ENCODE measurements around the gene PDE6B.
"Not testable (repeated sequence)": the region's sequence is repeated elsewhere in the genome, so short reads cannot be mapped to it uniquely, and the experiment has no call there.

Gene PDE6B

DNA sequence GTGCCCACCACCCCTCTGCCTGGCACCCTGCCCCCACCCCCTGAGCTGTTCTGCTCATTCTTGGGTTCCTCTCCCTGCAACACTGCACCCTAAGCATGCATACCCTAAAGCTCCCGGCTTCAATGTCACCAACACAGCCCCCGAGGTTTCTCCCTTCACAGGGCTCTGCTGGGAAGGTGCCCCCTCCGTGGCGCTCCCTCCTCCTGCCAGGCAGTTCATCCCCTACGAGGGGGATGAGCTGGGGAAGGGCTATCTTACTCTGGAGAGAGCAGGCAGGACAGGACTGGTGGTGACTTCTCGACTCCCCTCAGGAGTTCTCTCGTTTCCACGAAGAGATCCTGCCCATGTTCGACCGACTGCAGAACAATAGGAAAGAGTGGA lies 42.2 kb downstream of the PDE6B start:
- no peak for DNase-seq (ENCODE audit: low read depth in 2 of 2)
- H3K4me3 ChIP-seq (replicated peaks in 1 of 2; ENCODE audit: low read depth in 2 of 2, low read length in 2 of 2): no peak overlapping the region
- TF ChIP-seq, protein P1, sequence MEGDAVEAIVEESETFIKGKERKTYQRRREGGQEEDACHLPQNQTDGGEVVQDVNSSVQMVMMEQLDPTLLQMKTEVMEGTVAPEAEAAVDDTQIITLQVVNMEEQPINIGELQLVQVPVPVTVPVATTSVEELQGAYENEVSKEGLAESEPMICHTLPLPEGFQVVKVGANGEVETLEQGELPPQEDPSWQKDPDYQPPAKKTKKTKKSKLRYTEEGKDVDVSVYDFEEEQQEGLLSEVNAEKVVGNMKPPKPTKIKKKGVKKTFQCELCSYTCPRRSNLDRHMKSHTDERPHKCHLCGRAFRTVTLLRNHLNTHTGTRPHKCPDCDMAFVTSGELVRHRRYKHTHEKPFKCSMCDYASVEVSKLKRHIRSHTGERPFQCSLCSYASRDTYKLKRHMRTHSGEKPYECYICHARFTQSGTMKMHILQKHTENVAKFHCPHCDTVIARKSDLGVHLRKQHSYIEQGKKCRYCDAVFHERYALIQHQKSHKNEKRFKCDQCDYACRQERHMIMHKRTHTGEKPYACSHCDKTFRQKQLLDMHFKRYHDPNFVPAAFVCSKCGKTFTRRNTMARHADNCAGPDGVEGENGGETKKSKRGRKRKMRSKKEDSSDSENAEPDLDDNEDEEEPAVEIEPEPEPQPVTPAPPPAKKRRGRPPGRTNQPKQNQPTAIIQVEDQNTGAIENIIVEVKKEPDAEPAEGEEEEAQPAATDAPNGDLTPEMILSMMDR (IDR thresholded peaks at IDR 0.05; ENCODE audit: low read depth, low read length): no peak

DNA sequence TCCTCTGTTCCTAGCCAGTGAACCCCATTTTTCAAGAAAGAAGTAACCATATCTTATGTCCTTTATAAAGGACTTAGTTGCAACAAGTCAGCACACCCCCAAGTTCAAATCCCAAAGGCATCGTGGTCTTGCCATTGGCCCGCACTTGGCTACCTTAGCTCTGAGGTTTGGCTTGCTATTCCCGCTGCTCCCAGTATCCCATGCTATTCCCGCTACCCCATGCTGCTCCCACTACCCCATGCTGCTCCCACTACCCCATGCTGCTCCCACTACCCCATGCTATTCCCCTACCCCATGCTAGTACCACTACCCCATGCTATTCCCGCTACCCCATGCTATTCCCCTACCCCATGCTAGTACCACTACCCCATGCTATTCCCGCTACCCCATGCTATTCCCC lies 42.8 kb downstream of the PDE6B start:
- not testable (repeated sequence) for H3K4me3 ChIP-seq (replicated peaks in 1 of 2; ENCODE audit: low read depth in 2 of 2, low read length in 2 of 2); DNase-seq (ENCODE audit: low read depth in 2 of 2)

DNA sequence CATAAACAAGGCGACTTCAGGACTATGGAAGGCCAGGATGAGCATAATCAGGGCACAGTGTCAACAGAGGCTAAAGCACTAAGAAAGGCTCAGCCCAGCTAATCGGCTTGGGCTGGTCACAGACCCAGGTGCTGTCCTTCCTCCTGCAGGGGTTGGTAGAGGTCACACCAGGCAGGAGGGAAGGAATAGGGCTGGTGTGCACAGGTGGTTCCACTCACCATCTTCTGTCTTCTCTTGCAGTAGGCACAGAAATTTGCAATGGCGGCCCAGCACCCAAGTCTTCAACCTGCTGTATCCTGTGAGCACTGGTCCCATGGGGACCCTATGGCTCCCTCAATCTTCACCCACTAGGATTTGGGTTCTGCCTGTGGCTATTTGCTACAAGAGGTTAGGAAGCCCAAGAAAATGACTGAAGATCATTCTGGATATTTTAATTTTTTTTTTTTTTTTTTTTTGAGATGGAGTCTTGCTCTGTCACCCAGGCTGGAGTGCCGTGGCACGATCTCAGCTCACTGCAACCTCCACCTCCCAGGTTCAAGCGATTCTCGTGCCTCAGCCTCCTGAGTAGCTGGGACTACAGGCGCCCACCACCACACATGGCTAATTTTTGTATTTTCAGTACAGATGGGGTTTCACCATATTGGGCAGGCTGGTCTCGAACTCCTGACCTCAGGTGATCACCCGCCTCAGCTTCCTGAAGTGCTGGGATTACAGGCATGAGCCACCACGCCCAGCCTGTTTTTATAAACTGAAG lies 44.6 kb downstream of the PDE6B start:
- DNase-seq (ENCODE audit: low read depth in 2 of 2); H3K4me3 ChIP-seq (replicated peaks in 1 of 2; ENCODE audit: low read depth in 2 of 2, low read length in 2 of 2): not testable (repeated sequence)

DNA sequence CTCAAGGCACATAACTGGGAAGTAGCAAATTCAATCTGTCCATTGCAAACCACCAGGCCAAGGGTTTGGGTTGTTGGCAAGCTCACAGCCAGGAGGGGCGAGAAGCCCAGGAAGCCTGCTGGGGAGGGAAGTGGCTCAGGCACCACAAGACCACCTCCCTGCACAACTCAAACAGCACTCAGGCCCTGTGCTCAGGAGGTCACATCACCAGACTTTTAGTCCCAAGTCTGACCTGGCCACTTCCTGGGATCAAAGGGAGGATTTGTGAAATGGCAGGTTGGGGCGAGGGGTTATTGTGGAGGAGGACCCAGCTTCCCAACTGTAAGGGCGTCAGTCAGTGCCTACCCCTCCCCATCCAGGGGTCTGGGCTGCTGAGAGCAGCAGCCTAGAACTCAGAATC lies 46.4 kb downstream of the PDE6B start:
- TF ChIP-seq, protein P1 (IDR thresholded peaks at IDR 0.05; ENCODE audit: low read depth, low read length): no peak
- no peak for DNase-seq (ENCODE audit: low read depth in 2 of 2)
- no peak overlapping the region for H3K4me3 ChIP-seq (replicated peaks in 1 of 2; ENCODE audit: low read depth in 2 of 2, low read length in 2 of 2)

DNA sequence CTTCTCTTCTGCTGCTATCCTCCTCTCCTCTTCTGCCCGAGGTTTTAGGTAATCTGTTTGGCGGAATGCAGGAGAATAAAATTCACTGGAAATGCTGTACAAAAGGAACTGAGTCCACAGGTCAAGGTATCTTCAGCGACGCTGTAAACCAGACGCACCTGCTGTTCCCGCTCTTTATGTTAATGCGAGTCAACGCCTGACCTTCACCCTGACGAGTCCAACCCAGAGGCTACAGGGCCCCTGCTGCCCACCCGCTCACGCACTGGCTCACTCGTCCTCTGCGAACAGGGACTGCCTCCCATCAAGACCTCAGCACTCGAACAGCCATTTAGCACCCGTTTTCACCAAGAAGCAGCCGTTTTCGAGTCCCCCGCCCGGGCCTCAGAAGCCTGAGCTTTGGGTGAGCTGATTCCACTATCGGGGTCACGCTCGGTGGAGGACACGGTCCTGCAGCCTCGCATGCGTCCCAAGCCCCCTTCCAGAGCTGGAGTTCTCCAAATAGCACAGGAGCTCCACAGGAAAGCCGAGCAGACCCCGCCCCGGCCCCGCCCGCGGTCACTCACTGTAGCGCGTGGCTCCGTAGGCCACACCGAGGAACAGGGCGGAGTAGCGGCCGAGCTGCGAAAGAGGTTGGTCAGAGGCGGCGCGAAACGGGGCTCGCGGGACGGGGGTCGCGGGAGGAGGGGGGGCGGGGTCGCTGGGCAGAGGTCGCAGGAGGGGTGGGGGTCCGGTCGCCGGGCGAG lies 48.1 kb downstream of the PDE6B start:
- peak in 1 of 2 donors; percentile 38 for DNase-seq (ENCODE audit: low read depth in 2 of 2)
- TF ChIP-seq, protein P1 (IDR thresholded peaks at IDR 0.05; ENCODE audit: low read depth, low read length): no peak
- peak overlapping the region; percentile 80 to 87 for H3K4me3 ChIP-seq (replicated peaks in 1 of 2; ENCODE audit: low read depth in 2 of 2, low read length in 2 of 2)

DNA sequence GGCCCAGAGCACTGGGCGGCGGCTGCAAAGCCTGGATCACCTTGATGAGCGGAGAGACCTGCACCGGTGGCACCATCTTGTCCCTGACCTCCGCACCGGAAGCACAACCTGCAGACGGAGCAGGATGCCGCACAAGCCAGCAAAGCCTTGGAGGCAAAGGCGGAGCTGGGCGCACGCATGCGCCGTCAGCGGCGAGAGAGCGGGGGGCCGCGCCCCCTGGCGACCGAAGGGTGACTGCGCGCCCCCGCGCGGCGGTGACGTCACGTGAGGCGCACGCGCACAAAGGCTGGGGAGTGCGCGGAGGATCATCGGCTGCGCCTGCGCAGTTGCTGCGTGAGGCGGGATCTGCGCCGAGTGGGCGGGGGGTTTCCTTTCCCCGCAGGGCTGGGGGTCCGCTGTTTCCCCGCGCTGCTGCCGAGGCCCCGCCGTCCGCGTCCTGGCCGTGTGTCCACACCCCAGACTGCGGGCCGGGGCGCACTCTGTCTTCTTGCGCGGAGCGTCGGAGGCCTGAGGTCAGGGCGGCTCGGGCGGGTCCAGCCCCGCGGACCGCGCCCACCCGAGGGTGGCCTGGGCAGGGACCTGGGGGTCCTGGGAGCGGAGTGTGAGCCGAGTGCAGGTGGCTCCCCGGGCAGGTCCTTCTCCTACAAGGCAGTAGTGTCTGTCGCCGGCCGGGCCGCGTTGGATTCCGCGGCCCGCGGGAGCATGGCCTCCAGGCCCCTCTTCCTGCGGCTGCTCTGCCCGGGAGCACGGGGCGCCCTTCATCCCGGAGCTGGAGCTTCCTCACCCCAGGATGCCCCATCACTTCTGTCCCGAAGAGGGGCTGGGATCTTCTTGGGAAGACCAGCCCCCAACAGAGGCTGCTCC lies 49.0 kb downstream of the PDE6B start, which contains the start of the genes ATP5ME and MYL5:
TSS of gene ATP5ME (minus strand) at position 105 of the 864 bp plus-strand sequence. CDS start at position 76, 29 bp downstream.
TSS of gene MYL5 (plus strand) at position 371 of the 864 bp plus-strand sequence. CDS start 3,485 bp downstream, outside the sequence.
- TF ChIP-seq, protein P1 (IDR thresholded peaks at IDR 0.05; ENCODE audit: low read depth, low read length): peak; percentile 49
- peak; percentile 95 to 97 for DNase-seq (ENCODE audit: low read depth in 2 of 2)

DNA sequence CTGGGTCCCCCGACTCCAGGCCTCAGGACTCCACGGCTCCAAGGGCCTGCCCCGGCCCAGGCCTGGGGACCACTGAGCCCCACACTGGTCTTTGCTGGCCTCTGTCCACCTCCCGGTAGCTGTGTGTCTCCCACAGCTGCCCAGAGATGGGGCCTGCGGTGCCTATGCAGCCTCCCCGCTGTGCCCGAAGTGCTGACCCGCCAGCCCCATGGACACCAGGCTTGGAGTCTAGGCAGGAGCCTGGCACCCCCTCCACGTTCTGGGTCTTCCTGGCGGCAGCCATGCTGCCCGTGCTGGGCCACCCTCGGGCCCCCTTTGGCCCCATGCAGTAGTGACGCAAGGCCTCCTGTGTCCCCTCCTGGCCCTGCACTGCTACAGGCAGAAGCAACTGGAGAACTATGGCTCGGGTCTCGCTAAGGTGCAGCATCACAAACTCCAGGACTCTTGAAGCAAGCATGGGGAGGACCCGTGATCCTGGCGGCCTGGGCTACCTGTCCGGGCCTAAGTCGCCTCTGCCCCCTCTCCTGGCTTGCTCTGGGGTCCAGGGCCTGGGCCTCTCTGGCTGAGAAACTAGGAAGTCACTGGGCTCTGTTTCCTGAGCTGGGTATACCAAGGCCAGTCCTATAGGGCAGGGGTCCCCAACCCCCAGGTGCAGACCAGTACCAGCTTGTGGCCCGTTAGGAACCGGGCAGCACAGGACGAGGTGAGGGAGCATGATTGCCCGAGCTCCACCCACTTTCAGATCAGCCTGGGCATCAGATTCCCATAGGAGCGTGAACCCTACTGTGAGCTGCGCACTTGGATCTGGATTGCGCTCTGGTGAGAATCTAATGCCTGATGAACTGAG lies 49.9 kb downstream of the PDE6B start:
- peak overlapping the region; percentile 65 to 87 for H3K4me3 ChIP-seq (replicated peaks in 1 of 2; ENCODE audit: low read depth in 2 of 2, low read length in 2 of 2)
- DNase-seq (ENCODE audit: low read depth in 2 of 2): no peak
- TF ChIP-seq, protein P1 (IDR thresholded peaks at IDR 0.05; ENCODE audit: low read depth, low read length): no peak

More for the DNA sequence above, 49.0 kb downstream of the PDE6B start, which contains the start of the genes ATP5ME and MYL5:
- H3K4me3 ChIP-seq (replicated peaks in 1 of 2; ENCODE audit: low read depth in 2 of 2, low read length in 2 of 2): peak within 1 kb of the TSS; percentile 80 to 87

Data from cardiac fibroblast (primary cell).